NCI-H748 (cell line): Measurements from ENCODE around the gene COG3.
A peak's percentile ranks its signal among the peaks of the same experiment; 100 is the strongest.
"Not testable (repeated sequence)": the region's sequence is repeated elsewhere in the genome, so short reads cannot be mapped to it uniquely, and the experiment has no call there.

Source experiments
- DNase-seq: peaks from one replicate; lab custom pipeline; 2025; ENCODE audit not compliant: unreplicated experiment; lab: John Stamatoyannopoulos, UW

COG3 gene, protein sequence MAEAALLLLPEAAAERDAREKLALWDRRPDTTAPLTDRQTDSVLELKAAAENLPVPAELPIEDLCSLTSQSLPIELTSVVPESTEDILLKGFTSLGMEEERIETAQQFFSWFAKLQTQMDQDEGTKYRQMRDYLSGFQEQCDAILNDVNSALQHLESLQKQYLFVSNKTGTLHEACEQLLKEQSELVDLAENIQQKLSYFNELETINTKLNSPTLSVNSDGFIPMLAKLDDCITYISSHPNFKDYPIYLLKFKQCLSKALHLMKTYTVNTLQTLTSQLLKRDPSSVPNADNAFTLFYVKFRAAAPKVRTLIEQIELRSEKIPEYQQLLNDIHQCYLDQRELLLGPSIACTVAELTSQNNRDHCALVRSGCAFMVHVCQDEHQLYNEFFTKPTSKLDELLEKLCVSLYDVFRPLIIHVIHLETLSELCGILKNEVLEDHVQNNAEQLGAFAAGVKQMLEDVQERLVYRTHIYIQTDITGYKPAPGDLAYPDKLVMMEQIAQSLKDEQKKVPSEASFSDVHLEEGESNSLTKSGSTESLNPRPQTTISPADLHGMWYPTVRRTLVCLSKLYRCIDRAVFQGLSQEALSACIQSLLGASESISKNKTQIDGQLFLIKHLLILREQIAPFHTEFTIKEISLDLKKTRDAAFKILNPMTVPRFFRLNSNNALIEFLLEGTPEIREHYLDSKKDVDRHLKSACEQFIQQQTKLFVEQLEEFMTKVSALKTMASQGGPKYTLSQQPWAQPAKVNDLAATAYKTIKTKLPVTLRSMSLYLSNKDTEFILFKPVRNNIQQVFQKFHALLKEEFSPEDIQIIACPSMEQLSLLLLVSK

DNA sequence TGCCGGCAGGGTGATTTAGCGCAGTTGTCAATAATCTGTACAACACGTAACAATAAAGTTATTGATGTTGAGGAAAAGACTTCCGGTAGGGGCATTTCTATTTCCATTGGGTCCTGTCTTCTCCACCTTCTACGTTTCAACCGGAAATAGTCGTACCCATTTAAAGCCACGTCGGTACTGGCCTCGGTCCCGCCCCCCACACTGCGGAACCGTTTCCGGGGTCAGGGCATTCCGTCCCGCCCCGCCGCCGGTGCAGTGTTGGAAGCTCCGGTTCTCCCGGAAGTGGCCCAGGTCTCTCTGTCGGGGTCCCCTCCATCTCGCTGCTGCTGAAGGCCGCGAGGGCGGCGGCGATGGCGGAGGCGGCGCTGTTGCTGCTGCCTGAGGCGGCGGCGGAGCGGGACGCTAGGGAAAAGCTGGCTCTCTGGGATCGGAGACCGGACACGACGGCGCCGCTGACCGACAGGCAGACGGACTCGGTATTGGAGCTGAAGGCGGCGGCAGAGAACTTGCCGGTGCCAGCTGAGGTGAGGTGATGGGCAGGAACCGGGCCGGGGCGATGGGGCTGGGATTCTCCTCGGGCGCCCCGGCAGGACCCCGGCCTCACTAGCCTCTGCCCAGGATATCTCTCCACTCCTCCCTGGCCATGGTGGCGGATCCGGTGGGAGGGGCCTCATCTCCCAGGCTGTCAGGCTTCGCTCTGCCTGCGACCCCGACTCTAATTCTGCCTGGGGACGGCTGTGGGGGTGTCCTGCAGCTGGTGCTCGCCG is at the start of gene COG3:
COG3 (plus strand) TSS at position 253 of the 767 bp plus-strand sequence; CDS start at position 351, 98 bp downstream.
- peak; percentile 98 for DNase-seq

DNA sequence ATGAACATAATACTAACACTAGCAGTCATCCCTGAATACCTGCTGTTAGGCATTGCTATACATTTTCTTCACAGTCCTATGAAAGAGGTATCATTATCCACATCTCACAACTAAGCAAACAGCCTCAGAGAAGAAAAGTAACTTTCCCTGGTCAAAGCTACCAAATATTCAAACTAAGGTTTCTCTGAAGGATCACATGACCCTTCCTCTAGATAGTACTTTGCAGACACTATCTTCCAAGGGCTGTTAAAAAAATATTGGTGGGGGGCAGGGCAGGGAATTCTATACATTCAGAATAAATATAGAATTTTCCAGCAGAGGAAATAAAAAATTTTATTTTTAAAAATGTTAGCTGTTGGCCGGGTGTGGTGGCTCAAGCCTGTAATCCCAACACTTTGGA is 49.6 kb upstream of the COG3 start:
- DNase-seq, result no peak

DNA sequence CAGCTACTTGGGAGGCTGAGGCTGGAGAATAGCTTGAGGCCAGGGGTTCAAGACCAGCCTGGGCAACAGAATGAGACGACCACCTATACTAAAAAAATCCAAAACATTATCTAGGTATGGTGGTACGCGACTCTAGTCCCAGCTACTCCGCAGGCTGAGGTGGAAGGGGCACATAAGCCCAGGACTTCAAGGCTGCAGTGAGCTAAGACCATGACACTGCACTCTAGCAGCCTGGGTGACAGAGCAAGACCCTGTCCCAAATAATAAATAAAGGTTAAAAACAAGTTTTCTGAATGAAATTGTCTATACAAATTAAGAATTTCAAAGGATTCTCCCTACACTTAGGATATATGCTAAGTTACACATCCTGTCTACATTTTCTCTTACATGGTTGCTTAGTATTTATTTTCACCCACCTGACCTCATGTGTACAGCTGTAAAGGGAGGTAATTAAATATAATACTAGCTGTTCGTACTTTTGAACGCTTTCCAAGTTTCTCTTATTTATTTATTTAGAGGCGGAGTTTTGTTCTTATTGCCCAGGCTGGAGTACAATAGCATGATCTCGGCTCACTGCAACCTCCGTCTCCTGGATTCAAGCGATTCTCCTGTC is 48.1 kb upstream of the COG3 start:
- peak; percentile 76 for DNase-seq

DNA sequence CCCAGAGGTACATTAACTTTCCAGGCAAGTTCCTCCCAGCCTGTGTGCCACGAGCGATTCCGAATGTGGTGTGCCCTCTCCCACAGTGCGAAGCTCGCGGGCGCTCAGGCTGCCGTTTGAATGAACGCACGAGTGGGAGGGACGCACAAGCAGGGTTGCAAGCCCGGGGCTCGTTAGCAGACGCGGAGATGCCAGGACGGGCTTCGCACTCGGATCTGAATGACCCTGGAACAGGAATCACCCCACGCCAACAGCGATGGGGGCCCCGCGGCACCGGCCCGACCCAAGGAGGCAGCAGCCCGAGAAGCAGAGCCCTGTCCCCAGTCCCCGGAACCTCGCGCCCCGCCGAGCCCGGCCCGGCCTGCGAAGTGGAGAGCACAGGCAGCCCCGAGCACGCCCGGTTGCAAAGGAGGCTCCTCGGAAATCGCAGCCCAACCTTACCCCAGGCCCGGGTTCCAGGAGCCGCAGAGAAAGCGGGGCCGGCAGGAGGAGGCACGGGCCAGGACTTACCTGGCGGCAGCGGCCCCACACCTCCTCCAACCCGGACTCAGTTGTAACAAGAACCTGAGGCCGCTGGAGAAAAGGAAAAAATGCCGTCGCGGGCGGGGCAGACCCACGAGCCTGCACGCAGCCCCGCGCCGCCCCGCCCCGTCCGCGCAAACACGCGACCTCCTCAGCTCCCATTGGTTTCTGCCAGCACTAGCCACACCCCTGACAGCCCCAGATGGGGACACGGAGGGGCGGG is 46.8 kb upstream of the COG3 start, which contains the start of gene SLC25A30:
SLC25A30 (minus strand) TSS at position 584 of the 745 bp plus-strand sequence. CDS start 6,948 bp downstream, outside the sequence.
- DNase-seq, result peak; percentile 93

DNA sequence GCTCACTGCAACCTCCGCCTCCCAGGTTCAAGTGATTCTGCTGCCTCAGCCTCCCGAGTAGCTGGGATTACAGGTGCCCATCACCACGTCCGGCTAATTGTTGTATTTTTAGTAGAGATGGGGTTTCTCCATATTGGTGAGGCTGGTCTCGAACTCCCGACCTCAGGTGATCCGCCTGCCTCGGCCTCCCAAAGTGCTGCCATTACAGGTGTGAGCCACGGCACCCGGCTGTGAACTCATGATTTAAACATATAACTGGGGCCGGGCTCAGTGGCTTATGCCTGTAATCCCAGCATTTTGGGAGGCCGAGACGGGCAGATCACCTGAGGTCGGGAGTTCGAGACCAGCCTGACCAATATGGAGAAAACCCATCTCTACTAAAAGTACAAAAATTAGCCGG is 45.4 kb upstream of the COG3 start:
- not testable (repeated sequence) for DNase-seq

DNA sequence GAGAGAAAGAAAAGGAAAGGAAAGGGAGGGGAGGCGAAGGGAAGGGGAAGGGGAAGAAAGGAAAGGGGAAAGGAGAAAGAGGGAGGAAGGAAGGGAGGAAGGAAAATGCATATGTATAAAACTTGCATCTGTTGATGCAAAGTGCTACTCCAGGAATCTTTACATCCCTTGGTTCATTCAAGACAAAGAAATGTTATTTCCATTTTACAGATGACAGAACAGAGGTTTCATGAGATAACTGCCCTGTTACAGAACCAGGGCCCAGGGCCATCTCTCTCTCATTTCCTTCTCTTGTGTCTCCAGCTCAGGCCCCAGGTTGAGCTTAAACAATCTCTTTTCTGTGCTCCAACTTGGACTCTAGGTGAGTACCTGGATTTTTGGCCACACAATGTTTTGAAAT is 44.8 kb upstream of the COG3 start:
- no peak for DNase-seq

DNA sequence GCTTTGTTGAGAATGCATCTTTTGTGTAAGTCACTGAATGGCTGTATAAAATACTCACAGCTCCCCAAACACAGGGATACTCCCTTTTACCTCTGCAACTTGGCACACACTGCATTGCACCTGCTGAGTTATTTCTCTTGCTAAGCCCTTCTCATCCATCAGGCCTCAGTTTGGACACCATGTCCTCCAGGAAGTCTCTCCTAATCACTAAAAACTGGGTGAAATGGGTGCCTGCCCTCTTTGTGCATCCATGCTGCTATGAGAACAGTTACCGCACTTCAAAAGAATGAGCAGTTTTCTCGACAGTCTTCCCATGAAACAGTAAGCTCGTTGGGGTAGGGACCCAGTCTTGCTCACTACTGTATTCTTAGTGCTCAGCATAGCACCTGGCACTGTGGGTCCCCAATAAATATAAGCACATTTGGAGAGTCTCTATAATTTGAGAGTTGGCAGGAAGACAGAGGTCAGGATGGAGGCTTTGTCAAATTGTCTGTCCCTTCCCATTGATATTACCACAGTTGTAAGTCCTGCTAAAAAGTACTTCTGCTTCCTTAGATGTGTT is 41.9 kb upstream of the COG3 start:
- DNase-seq, result no peak

DNA sequence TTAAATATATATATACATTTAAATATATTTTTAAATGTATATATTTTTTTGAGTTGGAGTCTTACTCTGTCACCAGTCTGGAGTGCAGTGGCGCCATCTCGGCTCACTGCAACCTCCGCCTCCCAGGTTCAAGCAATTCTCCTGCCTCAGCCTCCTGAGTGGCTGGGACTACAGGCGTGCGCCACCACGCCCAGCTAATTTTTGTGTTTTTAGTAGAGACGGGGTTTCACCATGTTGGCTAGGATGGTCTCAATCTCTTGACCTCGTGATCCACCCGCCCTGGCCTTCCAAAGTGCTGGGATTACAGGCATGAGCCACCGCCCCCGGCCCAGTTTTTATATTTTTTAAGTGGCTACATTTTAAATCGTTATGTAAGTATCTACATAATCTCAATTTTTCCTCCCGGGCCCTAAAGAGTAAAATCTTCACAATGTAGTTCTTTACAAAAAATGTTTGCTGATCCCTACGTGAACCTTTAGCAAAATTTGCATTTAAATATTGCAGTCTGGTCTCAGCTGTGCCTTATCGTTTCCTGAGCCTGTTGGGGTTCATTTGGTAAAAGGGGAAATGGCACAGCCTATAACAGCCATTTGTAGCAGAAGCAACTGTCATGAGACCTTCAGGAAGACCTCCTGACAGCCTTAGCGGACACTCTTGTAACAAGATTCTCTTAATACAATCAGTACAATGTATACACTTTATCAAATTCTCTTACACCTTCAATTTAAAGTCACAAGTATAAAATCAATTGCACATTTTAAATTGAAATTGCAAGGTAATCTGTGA is 38.5 kb upstream of the COG3 start:
- DNase-seq, result not testable (repeated sequence)

DNA sequence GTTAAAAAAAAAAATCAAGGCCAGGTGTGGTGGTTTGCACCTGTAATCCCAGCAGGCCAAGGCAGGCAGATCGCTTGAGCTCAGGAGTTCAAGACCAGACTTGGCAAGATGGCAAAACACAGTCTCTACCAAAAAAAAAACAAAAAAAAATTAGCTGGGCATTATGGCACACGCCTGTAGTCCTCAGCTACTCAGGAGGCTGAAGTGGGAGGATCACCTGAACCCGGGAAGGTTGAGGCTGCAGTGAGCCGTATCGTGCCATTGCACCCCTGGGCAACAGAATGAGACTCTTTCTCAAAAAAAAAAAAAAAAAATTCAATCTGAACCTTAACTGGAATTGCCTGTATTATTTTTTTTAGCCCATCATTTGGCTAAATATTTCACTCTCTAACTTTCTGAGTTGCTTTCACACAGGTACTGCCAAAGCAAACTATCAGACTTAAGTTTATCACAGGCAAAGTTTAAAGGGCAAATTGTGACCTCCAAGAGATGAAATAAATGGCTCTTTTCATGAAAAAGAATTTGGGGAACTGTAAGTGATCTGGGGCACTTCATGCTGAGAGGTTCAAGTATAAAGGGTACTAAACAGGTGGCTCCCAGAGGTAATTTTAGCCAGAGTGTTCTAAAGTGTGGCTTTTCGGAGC is 31.9 kb upstream of the COG3 start:
- DNase-seq, result no peak

DNA sequence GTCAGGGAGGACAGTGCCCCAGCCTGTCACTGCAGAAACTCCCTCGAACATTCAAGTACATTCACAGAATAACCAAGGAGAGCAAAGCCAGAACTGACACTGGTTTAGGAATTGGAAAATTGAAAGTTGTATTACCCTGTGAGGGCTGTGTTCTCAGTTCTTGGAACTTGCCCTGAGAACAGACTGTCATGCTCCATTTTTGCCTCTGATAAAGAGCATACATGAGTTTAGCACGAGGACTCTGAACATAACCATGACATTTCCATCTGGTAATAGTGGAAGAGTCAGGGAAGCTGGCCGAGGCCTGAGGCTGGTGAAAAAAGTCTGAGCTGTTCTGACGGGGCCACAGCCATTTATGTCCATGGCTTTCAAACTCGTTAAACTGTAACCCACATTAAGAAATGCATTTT is 31.4 kb upstream of the COG3 start:
- DNase-seq, result no peak

DNA sequence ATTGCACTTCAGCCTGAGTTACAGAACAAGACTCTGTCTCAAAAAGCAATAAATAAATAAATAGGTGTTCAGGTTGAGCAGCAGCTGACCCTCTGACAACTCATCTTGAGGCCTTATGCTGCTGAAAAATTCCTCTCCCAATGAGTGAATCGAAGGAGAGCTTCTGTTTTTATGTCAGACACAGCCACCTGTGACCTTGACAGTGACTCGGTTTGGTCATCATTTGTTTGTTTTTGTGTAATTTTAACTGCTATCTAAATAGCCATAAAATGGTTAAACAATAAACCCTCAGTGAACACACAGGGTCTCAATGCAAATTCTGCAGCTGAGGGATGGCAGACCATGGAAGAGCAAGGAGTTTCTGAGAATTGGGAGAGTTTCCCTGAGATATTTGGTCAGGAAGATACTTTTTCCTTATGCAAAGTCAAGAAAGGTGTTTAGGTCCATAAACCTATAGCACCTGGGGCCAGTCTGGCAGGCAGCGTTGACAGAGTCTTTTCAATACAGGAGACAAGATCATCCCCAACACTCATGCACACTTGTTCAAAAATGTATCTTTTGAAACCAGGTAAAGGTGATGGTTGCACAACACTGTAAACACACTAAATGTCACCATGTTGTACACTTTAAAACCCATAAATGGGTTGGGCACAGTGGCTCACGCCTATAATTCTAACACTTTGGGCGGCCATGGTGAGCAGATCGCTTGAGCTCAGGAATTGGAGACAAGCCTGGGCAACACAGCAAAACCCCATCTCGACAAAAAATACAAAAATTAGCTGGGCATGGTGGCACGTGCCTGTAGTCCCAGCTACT is 30.0 kb upstream of the COG3 start:
- peak; percentile 70 for DNase-seq

DNA sequence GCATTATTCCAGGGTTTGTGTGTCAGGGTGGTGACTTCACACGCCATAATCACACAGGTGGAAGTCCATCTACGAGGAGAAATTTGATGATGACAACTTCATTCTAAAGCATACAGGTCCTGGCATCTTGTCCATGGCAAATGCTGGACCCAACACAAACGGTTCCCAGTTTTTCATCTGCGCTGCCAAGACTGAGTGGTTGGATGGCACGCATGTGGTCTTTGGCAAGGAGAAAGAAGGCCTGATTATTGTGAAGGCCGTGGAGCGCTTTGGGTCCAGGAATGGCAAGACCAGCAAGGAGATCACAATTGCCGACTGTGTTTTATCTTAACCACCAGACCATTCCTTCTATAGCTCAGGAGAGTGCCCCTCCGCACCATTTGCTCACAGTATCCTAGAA is 28.4 kb upstream of the COG3 start:
- DNase-seq, result no peak

DNA sequence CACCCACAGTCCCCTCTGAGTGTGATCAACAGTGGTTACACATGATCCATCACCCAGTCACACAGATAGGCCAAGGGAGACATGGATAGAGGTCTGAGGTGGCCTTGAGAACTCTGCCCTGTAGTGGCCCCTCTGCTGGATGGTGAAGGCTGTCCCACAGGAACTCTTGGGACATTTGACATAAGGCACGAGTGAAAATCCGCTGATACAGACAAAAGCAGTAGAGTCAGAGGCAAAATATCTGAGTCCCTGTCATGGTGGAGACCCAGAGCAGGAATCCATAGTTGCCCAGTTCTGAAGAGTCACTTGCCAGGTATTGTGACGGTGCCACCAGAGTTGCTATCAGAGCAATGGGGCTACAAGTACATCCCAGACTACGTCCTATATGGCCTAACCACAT is 27.8 kb upstream of the COG3 start:
- no peak for DNase-seq

DNA sequence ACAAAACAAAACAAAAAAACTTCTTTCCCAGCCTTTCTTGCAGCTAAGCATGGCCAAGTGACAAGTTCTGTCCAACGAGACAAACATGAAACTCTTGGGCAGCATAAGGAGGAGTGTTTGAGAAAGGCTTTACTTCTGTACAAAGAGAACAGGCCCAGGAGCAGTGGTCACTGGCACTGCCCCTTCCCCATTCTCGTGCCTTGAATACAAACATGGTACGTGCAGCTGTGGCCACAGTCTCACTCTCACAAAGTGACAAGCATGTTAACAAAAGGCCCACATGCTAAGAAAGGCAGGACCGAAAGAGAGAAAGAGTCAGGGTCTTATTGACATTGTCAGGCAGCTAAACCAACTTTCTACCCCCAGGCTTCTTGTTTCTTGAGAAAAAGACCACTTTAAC is 26.8 kb upstream of the COG3 start:
- no peak for DNase-seq

DNA sequence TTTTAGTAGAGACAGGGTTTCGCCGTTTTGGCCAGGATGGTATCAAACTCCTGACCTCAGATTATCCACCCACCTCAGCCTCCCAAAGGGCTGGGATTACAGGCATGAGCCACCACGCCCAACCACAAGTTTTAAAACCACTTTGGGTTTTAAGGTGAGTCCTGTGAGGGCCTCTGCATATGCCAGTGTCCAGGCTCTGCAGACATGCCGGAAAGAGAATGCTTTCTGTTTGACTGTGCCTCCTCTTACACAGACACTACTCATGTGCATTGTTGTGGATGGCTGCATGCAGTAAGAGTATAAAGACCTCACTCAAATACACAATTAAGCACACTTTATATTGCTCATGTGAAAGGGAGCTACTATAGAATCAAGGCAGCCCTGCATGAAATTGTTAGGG is 25.7 kb upstream of the COG3 start:
- DNase-seq, result no peak

DNA sequence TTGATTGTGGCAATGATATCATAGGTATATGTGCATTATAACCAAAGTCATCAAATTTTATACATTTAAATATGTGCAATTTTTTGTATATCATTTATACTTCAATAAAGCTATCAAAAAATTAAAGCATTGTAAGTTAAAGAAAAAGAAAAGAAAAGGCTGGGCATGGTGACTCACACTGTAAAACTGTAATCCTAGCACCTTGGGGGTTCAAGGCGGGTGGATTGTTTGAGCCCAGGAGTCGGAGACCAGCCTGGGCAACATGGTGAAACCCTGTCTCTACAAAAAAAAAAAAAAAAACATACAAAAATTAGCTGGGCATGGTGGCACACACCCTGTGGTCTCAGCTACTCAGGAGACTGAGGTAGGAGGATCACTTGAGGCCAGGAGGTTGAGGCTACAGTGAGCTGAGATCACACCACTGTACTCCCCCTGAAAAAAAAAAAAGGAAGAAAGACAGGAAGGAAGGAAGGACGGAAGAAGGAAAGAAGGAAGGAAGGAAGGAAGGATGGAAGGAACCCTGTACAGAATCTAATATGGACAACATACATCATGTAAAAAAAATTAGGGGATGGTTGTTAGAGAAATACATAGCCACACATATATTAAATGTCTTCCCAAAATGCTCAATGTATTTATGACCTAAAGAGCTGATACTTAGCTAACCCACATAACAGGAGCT is 24.8 kb upstream of the COG3 start:
- no peak for DNase-seq

DNA sequence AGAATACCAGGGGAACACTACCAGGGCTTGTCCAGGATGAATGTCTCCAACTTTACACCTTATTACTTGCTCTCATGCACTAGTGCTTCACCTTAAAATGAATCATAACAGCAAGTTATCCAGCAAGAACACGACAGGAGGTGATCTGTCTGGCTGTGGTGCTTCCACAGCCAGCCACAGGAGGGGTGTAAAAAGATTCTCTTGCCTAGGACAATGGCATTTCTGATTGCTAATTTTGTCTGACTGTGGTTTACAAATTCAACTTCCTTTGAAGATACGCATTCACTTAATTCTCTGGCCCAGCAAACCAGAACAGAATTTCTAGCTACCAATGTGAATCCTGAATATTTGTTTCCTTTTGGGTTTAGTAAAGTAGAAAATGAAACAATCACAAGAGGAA is 23.1 kb upstream of the COG3 start:
- DNase-seq, result no peak
